ENCODE data around the gene PIGS. TPM values are rescaled to one million over a fixed set of nuclear protein-coding genes. Genes with fewer than 3 reads are reported as not detected.

PIGS gene
- total and polyA plus RNA-seq, 2 donors (not counting 3 experiments of a cell fraction or from before 2014, with no cell fraction given): 71.3 to 110 TPM

- no peaks in the 10 kb centered on the region for H3K9me1 ChIP-seq (replicated peaks; ENCODE audit: control insufficient read depth, extremely low read depth, insufficient read depth, low read length)
- DNase-seq (ENCODE audit: low read depth, low spot score) (no peak), FAIRE-seq (no peak)
- no peak overlapping the region for H2AFZ ChIP-seq (ENCODE audit: low read depth, low read length)
- dilution Hi-C loops (cut with MboI; ENCODE audit: extremely low pct_ligation_motif_present, low sequenced_read_pairs) (no loop called here), intact Hi-C loops (cut with micrococcal nuclease) (no loop called here)
- no peaks in the 10 kb centered on the region for H3K79me2 ChIP-seq (ENCODE audit: control insufficient read depth, insufficient read depth, low read length)
- H3K9me3 ChIP-seq (replicated peaks; ENCODE audit: control insufficient read depth, insufficient read depth, low read length): no peaks in the 10 kb centered on the region
- no peak overlapping the region for H3K27ac ChIP-seq (ENCODE audit: insufficient read depth, low read depth, low read length)
- no peak overlapping the region for H3K4me2 ChIP-seq (ENCODE audit: insufficient read depth, low read length)
- no peak for TF ChIP-seq FOS (IDR thresholded peaks at IDR 0.05; ENCODE audit: borderline replicate concordance, insufficient read depth, low read length)
- TF ChIP-seq MAX (IDR thresholded peaks at IDR 0.05; ENCODE audit: insufficient read depth, insufficient read length): no peak
- no peak for TF ChIP-seq POLR2AphosphoS5 (IDR thresholded peaks at IDR 0.05; ENCODE audit: insufficient read depth, low read depth, low read length)
- no peak for TF ChIP-seq MYC (IDR thresholded peaks at IDR 0.05; ENCODE audit: low read depth, low read length)
- TF ChIP-seq POLR2A (IDR thresholded peaks at IDR 0.05; ENCODE audit: low read depth, low read length): no peak
- no peaks in the 10 kb centered on the region for H3K27me3 ChIP-seq (ENCODE audit: control insufficient read depth in 2 of 2, insufficient read depth in 2 of 2, low read length in 2 of 2)
- CTCF ChIA-PET: interaction anchor here (1.0 kb wide), 1 partner anchor 61 kb away, joined by 3 read pairs; no protein-coding TSS in a partner anchor
- POLR2A ChIA-PET: no interaction called here
- no peak overlapping the region for H3K9ac ChIP-seq (replicated peaks; ENCODE audit: extremely low read depth, insufficient read depth, low read length)
- no peaks in the 10 kb centered on the region for H4K20me1 ChIP-seq (replicated peaks; ENCODE audit: control insufficient read depth, extremely low read depth, insufficient read depth, low read length)
- H3K4me1 ChIP-seq (ENCODE audit: control insufficient read depth, extremely low read depth, insufficient read depth, low read length): no peaks in the 10 kb centered on the region
- H3K36me3 ChIP-seq (ENCODE audit: control insufficient read depth in 2 of 2, extremely low read depth in 1 of 2, insufficient read depth in 2 of 2, low read length in 2 of 2): no peaks in the 10 kb centered on the region
- no peak overlapping the region for H3K4me3 ChIP-seq (replicated peaks in 1 of 3; ENCODE audit: insufficient read depth in 1 of 3, low read depth in 1 of 3, low read length in 3 of 3)
- BruUV-seq (replicated peaks): no TSS peak
Measured at GRCh38 chr17:28527181-28527681, 44.1 kb downstream of the PIGS start.

GRCh38 chr17:28526381-28526780 lies 44.9 kb downstream of the PIGS start:
- H3K27ac ChIP-seq (ENCODE audit: insufficient read depth, low read depth, low read length): no peak overlapping the region
- no peaks in the 10 kb centered on the region for H3K27me3 ChIP-seq (ENCODE audit: control insufficient read depth in 2 of 2, insufficient read depth in 2 of 2, low read length in 2 of 2)
- dilution Hi-C loops (cut with MboI; ENCODE audit: extremely low pct_ligation_motif_present, low sequenced_read_pairs): no loop called here
- H3K36me3 ChIP-seq (ENCODE audit: control insufficient read depth in 2 of 2, extremely low read depth in 1 of 2, insufficient read depth in 2 of 2, low read length in 2 of 2): no peaks in the 10 kb centered on the region
- intact Hi-C loops (cut with micrococcal nuclease): no loop called here
- no peak for TF ChIP-seq JUN (IDR thresholded peaks at IDR 0.05; ENCODE audit: borderline replicate concordance, insufficient read depth, insufficient read length, low read depth)
- no peak for TF ChIP-seq POLR2A (IDR thresholded peaks at IDR 0.05; ENCODE audit: low read depth, low read length)
- TF ChIP-seq GATA2 (IDR thresholded peaks at IDR 0.05; ENCODE audit: insufficient read depth, insufficient read length, low read depth, low read length): no peak
- TF ChIP-seq MYC (IDR thresholded peaks at IDR 0.05; ENCODE audit: low read depth, low read length): no peak
- no peak for TF ChIP-seq MAX (IDR thresholded peaks at IDR 0.05; ENCODE audit: insufficient read depth, insufficient read length)
- TF ChIP-seq CTCF (IDR thresholded peaks at IDR 0.05; ENCODE audit: extremely low read depth in 1 of 2, insufficient read depth in 1 of 2, low read depth in 1 of 2, low read length in 2 of 2): no peak
- no peak for TF ChIP-seq POLR2AphosphoS5 (IDR thresholded peaks at IDR 0.05; ENCODE audit: insufficient read depth, low read depth, low read length)
- no peak for TF ChIP-seq EZH2 (IDR thresholded peaks at IDR 0.05; ENCODE audit: borderline replicate concordance, low read depth, low read length, severe bottlenecking)
- TF ChIP-seq FOS (IDR thresholded peaks at IDR 0.05; ENCODE audit: borderline replicate concordance, insufficient read depth, low read length): no peak
- DNase-seq (ENCODE audit: low read depth, low spot score) (no peak), FAIRE-seq (no peak)
- H3K4me3 ChIP-seq (replicated peaks in 1 of 3; ENCODE audit: insufficient read depth in 1 of 3, low read depth in 1 of 3, low read length in 3 of 3): no peak overlapping the region
- H3K9me1 ChIP-seq (replicated peaks; ENCODE audit: control insufficient read depth, extremely low read depth, insufficient read depth, low read length): no peaks in the 10 kb centered on the region
- POLR2A ChIA-PET: no interaction called here
- H3K9ac ChIP-seq (replicated peaks; ENCODE audit: extremely low read depth, insufficient read depth, low read length): no peak overlapping the region
- CTCF ChIA-PET: interaction anchor here (0.5 kb wide), 1 partner anchor 121 kb away, joined by 3 read pairs; no protein-coding TSS in a partner anchor
- H4K20me1 ChIP-seq (replicated peaks; ENCODE audit: control insufficient read depth, extremely low read depth, insufficient read depth, low read length): no peaks in the 10 kb centered on the region
- H3K4me1 ChIP-seq (ENCODE audit: control insufficient read depth, extremely low read depth, insufficient read depth, low read length): no peaks in the 10 kb centered on the region
- H3K4me2 ChIP-seq (ENCODE audit: insufficient read depth, low read length): no peak overlapping the region
- no peaks in the 10 kb centered on the region for H3K9me3 ChIP-seq (replicated peaks; ENCODE audit: control insufficient read depth, insufficient read depth, low read length)
- H3K79me2 ChIP-seq (ENCODE audit: control insufficient read depth, insufficient read depth, low read length): no peaks in the 10 kb centered on the region
- no TSS peak for BruUV-seq (replicated peaks)
- no peak overlapping the region for H2AFZ ChIP-seq (ENCODE audit: low read depth, low read length)

Measured in endothelial cell of umbilical vein (primary cell).